ENCODE measurements around the gene CSF3R.
A peak's percentile ranks its signal among the peaks of the same experiment; 100 is the strongest.

The CSF3R gene

GRCh38 chr1:36457691-36458090 is 25.0 kb downstream of the CSF3R start:
- peak; percentile 66 for DNase-seq (ENCODE audit: low spot score)

GRCh38 chr1:36456391-36456928 is 26.3 kb downstream of the CSF3R start:
- DNase-seq (ENCODE audit: low spot score), result no peak

GRCh38 chr1:36455386-36455785 is 27.3 kb downstream of the CSF3R start:
- DNase-seq (ENCODE audit: low spot score), result no peak

- no peak for DNase-seq (ENCODE audit: low spot score)
Measured at GRCh38 chr1:36453600-36454388, 28.9 kb downstream of the CSF3R start.

- DNase-seq (ENCODE audit: low spot score), result no peak
Measured at GRCh38 chr1:36453051-36453450, 29.7 kb downstream of the CSF3R start.

- no peak for DNase-seq (ENCODE audit: low spot score)
Measured at GRCh38 chr1:36450919-36451305, 31.8 kb downstream of the CSF3R start.

GRCh38 chr1:36450270-36450918 is 32.3 kb downstream of the CSF3R start, which contains the start of gene OSCP1:
Gene OSCP1, minus strand, starts transcription at chr1:36450451. Its CDS starts 82 bp downstream, at chr1:36450369.
- peak; percentile 93 for DNase-seq (ENCODE audit: low spot score)

GRCh38 chr1:36448530-36449056 is 34.1 kb downstream of the CSF3R start:
- DNase-seq (ENCODE audit: low spot score), result no peak

GRCh38 chr1:36447450-36447849 is 35.3 kb downstream of the CSF3R start:
- no peak for DNase-seq (ENCODE audit: low spot score)

- no peak for DNase-seq (ENCODE audit: low spot score)
Measured at GRCh38 chr1:36446746-36447145, 36.0 kb downstream of the CSF3R start.

GRCh38 chr1:36446271-36446670 is 36.4 kb downstream of the CSF3R start:
- DNase-seq (ENCODE audit: low spot score), result peak; percentile 47

GRCh38 chr1:36443297-36443696 is 39.4 kb downstream of the CSF3R start:
- DNase-seq (ENCODE audit: low spot score), result no peak

- no peak for DNase-seq (ENCODE audit: low spot score)
Measured at GRCh38 chr1:36442337-36442736, 40.4 kb downstream of the CSF3R start.

GRCh38 chr1:36440646-36441045 is 42.1 kb downstream of the CSF3R start:
- no peak for DNase-seq (ENCODE audit: low spot score)

- DNase-seq (ENCODE audit: low spot score), result no peak
Measured at GRCh38 chr1:36440044-36440443, 42.7 kb downstream of the CSF3R start.

- no peak for DNase-seq (ENCODE audit: low spot score)
Measured at GRCh38 chr1:36438715-36439114, 44.0 kb downstream of the CSF3R start.

- DNase-seq (ENCODE audit: low spot score), result no peak
Measured at GRCh38 chr1:36436821-36437220, 45.9 kb downstream of the CSF3R start.

- no peak for DNase-seq (ENCODE audit: low spot score)
Measured at GRCh38 chr1:36433102-36433501, 49.6 kb downstream of the CSF3R start.

GRCh38 chr1:36432616-36433015 is 50.1 kb downstream of the CSF3R start:
- DNase-seq (ENCODE audit: low spot score), result no peak

- no peak for DNase-seq (ENCODE audit: low spot score)
Measured at GRCh38 chr1:36425791-36426190, 56.9 kb downstream of the CSF3R start.

- no peak for DNase-seq (ENCODE audit: low spot score)
Measured at GRCh38 chr1:36421649-36422048, 61.1 kb downstream of the CSF3R start.

- peak; percentile 92 for DNase-seq (ENCODE audit: low spot score)
Measured at GRCh38 chr1:36420836-36421317, 61.8 kb downstream of the CSF3R start.

- no peak for DNase-seq (ENCODE audit: low spot score)
Measured at GRCh38 chr1:36420409-36420808, 62.3 kb downstream of the CSF3R start.

Data from activated CD4-positive, alpha-beta T cell treated with anti-CD3 and anti-CD28 coated beads, Interleukin-2, Interleukin-4, amounts not matched to agents 100 ng/mL and 50 ng/mL, durations not matched to agents 16 hours and 8 hours (primary cell).